Upper lobe of right lung (tissue), 1 donor: ENCODE results near the gene TTC3. TPM values are rescaled to one million over a fixed set of nuclear protein-coding genes. Genes with fewer than 3 reads are reported as not detected.

Source experiments
- ATAC-seq: fragments of 200-7000 bp; cut with Tn5 transposase; one replicate; pipeline ENCODE4 v1.9.1; 2020; ENCODE audit warnings: mild to moderate bottlenecking, moderate library complexity
- DNase-seq: peaks from one replicate; pipeline ENCODE4 v3.0.0-alpha.2; 2020
- H3K27ac ChIP-seq: fragments of 200-600 bp; one replicate; pipeline ENCODE4 v1.8.0; 2022
- H3K27me3 ChIP-seq: fragments of 200-600 bp; one replicate; pipeline ENCODE4 v1.8.0; 2022; ENCODE audit warnings: mild to moderate bottlenecking
- H3K36me3 ChIP-seq: fragments of 200-600 bp; one replicate; pipeline ENCODE4 v1.8.0; 2022
- H3K4me1 ChIP-seq: fragments of 200-600 bp; one replicate; pipeline ENCODE4 v1.8.0; 2022
- H3K4me3 ChIP-seq: fragments of 200-600 bp; one replicate; pipeline ENCODE4 v1.8.0; 2022; ENCODE audit warnings: mild to moderate bottlenecking
- H3K9me3 ChIP-seq: fragments of 200-600 bp; one replicate; pipeline ENCODE4 v1.8.0; 2022
- intact Hi-C: fragments of 100-400 bp; cut with DNase I; formaldehyde crosslinking; loops from one replicate; pipeline ENCODE4 v1.11.0; 2022
- total RNA-seq: library from RNA; stranded (reverse); fragmentation: NEBNext Ultra II Directional; extraction: Animal tissue kit (Norgen Biotek cat#: 25700); gene quantifications from one replicate; pipeline ENCODE4 v1.2.1, GENCODE V29; 2021
- TF ChIP-seq, protein P1 (sequence below): fragments of 200-600 bp; IDR thresholded peaks from one replicate; pipeline ENCODE4 v1.8.0; 2022; ENCODE audit warnings: antibody characterized with exemption
- donor health status: DM: no; HTN: yes; CAD: no; lungs with severe emphysema.

TTC3 gene
- total RNA-seq, 1 donor from 2014 or later: 99.0 TPM

DNA sequence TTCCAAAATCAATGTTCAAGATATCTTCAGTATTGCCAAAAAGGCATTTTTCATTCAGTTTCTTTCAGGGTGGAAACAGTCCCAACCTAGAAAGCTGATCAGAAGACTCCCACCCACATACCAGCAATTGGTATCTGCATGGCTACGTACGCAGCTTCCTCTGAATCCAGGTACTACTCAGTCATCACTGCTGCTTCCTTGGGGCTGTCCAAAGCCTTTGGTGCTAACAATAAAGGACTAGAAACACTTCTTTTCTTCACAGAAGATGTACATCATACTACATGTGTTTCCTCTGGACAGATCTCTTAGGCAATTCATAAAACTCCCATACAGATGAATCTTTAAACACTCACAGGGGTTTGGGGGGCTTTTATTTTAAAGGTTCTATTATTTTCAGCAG, 164.3 kb downstream of the TTC3 start:
- ATAC-seq (no peak), DNase-seq (no peak)
- H3K27me3 ChIP-seq: no peaks in the 10 kb centered on the region
- no peak overlapping the region for H3K4me3 ChIP-seq
- TF ChIP-seq, protein P1, sequence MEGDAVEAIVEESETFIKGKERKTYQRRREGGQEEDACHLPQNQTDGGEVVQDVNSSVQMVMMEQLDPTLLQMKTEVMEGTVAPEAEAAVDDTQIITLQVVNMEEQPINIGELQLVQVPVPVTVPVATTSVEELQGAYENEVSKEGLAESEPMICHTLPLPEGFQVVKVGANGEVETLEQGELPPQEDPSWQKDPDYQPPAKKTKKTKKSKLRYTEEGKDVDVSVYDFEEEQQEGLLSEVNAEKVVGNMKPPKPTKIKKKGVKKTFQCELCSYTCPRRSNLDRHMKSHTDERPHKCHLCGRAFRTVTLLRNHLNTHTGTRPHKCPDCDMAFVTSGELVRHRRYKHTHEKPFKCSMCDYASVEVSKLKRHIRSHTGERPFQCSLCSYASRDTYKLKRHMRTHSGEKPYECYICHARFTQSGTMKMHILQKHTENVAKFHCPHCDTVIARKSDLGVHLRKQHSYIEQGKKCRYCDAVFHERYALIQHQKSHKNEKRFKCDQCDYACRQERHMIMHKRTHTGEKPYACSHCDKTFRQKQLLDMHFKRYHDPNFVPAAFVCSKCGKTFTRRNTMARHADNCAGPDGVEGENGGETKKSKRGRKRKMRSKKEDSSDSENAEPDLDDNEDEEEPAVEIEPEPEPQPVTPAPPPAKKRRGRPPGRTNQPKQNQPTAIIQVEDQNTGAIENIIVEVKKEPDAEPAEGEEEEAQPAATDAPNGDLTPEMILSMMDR: no peak
- no peaks in the 10 kb centered on the region for H3K4me1 ChIP-seq
- intact Hi-C loops: no loop called here
- H3K27ac ChIP-seq: no peak overlapping the region
- H3K9me3 ChIP-seq: no peaks in the 10 kb centered on the region
- H3K36me3 ChIP-seq: peaks cover 61% of the 10 kb centered on the region

DNA sequence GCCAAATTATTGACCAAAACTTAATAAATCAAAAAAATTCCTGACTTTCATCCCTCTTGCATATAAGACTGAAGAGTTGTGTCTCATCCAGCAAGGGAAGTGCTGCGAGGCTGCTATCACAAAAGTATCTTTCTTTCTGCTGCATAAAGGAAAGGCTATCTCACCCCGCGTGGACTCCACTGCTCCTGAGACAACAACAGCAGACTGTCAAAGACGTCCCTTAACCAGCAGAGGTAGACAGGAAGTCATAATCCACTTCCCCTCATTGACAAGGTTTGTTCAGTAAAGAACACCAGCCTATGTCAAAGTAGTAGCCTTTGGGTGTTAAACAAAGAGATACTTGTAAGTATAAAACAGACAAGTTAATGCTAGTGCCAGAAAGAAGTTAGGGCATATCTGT, 164.7 kb downstream of the TTC3 start:
- ATAC-seq (no peak), DNase-seq (no peak)
- TF ChIP-seq, protein P1: no peak
- Histone ChIP-seq H3K27me3 (no peaks in the 10 kb centered on the region), H3K9me3 (no peaks in the 10 kb centered on the region), H3K36me3 (peaks cover 57% of the 10 kb centered on the region), H3K4me1 (no peaks in the 10 kb centered on the region), H3K27ac (no peak overlapping the region), H3K4me3 (no peak overlapping the region)
- intact Hi-C loops: no loop called here

DNA sequence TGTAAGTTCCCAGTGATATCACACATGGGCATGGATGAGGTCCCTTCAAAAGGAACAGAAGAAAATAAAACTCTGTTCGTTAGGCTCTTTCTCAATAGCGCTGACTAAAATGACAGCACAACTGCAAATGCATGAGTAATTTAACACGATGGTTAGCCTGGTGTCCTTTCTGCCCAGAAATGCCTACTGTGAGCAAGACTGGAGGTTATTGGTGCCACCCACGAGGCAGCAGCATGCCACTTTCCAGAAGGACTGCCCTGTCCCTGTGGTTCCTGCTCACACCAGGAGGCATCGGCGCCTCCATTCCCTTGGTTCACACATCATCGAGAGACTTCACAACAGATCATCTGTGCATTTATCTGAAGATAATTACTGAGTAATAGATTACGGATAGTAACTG, 167.9 kb downstream of the TTC3 start:
- Histone ChIP-seq H3K27ac (no peak overlapping the region), H3K9me3 (no peaks in the 10 kb centered on the region), H3K4me1 (peaks cover 5% of the 10 kb centered on the region), H3K36me3 (peaks cover 41% of the 10 kb centered on the region), H3K4me3 (no peak overlapping the region), H3K27me3 (no peaks in the 10 kb centered on the region)
- intact Hi-C loops: no loop called here
- ATAC-seq (no peak), DNase-seq (no peak)
- TF ChIP-seq, protein P1: no peak

DNA sequence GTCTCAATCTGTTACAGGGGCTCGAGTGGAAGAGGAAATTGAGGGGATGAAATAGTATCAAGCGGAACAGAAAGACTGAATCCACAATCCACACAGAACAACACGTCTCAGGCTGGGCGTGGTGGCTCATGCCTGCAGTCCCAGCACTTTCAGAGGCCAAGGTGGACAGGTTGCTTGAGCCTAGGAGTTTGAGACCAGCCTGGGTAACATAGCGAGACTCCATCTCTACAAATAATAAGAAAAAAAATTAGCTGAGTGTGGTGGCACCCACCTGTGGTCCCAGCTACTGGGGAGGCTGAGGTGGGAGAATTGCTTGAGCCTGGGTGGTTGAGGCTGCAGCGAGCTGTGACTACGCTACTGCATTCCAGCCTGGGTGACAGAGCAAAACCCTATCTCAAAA, 168.4 kb downstream of the TTC3 start:
- peaks cover 5% of the 10 kb centered on the region for H3K4me1 ChIP-seq
- H3K4me3 ChIP-seq: no peak overlapping the region
- no peaks in the 10 kb centered on the region for H3K27me3 ChIP-seq
- H3K9me3 ChIP-seq: no peaks in the 10 kb centered on the region
- H3K36me3 ChIP-seq: peaks cover 41% of the 10 kb centered on the region
- DNase-seq (no peak), ATAC-seq (no peak)
- intact Hi-C loops: no loop called here
- H3K27ac ChIP-seq: no peak overlapping the region
- TF ChIP-seq, protein P1: no peak

DNA sequence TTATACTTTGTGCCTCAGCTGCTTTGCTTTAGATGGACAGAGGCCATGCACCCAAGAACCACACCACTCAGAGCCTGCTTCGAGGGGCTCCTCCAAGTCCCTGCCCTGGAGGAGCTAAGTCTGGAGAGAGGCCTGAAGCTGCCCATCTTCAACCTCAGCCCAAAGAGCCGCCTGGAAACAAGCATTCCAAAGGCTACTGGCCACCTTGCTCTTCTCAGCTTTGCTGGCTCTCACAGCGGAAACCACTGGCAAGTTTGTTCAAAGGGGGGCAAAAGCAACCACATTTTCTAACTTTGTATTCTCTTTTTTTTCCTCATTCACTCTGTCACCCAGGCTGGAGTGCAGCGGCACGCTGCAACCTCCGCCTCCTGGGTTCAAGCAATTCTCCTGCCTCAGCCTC, 170.9 kb downstream of the TTC3 start:
- H3K27ac ChIP-seq: no peak overlapping the region
- H3K27me3 ChIP-seq: no peaks in the 10 kb centered on the region
- TF ChIP-seq, protein P1: no peak
- H3K9me3 ChIP-seq: no peaks in the 10 kb centered on the region
- no peak for DNase-seq
- ATAC-seq: no peak
- H3K36me3 ChIP-seq: peaks cover 19% of the 10 kb centered on the region
- intact Hi-C loops: no loop called here
- H3K4me1 ChIP-seq: peaks cover 5% of the 10 kb centered on the region
- H3K4me3 ChIP-seq: no peak overlapping the region

DNA sequence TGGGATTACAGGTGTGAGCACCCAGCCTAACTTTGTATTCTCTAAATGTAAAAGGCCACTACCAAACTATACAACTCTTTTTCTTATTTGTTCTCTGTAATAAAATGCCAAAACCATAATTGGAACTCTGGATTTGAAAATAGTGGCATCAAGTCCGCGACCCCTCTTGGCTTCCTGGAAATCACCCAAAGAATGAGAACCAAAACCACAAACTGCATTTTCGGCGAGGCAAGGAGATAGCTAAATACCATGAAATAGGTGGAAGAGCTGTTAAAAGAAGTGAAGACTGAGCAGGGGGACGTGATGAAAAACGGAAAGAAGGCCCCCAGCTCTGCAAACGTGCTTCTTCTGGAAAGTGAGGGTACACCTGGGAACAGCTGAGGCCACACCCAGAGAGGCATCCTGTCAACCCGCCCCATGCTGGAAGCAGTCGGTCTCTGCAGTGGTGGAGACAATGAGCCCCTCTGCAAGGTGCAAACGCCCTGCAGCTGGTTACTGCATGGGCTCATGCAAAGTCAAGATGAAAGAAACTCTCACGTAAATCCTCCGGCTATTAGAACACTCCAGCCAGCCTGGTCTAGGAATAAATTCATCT, 171.5 kb downstream of the TTC3 start:
- Histone ChIP-seq H3K27ac (no peak overlapping the region), H3K4me1 (peaks cover 5% of the 10 kb centered on the region), H3K9me3 (no peaks in the 10 kb centered on the region), H3K27me3 (no peaks in the 10 kb centered on the region), H3K4me3 (no peak overlapping the region), H3K36me3 (peaks cover 14% of the 10 kb centered on the region)
- TF ChIP-seq, protein P1: no peak
- DNase-seq (no peak), ATAC-seq (no peak)
- intact Hi-C loops: no loop called here
